Dendritic cell treated with granulocyte-macrophage colony-stimulating factor and Interleukin-4, amounts not matched to agents 40 ng/mL and 50 ng/mL, for 4 days (primary cell): ENCODE measurements around the gene ALS2.

Experiments used
- H3K27ac Mint-ChIP-seq: one replicate; pipeline ENCODE4 v1.8.0; 2022; ENCODE audit warnings: mild to moderate bottlenecking, mixed read lengths
- H3K27me3 Mint-ChIP-seq: one replicate; pipeline ENCODE4 v1.8.0; 2022; ENCODE audit warnings: mild to moderate bottlenecking, mixed read lengths
- H3K36me3 Mint-ChIP-seq: one replicate; pipeline ENCODE4 v1.8.0; 2022; ENCODE audit warnings: low read depth, mixed read lengths
- H3K4me1 Mint-ChIP-seq: one replicate; pipeline ENCODE4 v1.8.0; 2022; ENCODE audit warnings: low read depth, mixed read lengths
- H3K4me3 Mint-ChIP-seq: one replicate; pipeline ENCODE4 v1.8.0; 2022; ENCODE audit warnings: mild to moderate bottlenecking, moderate library complexity, mixed read lengths
- H3K9me3 Mint-ChIP-seq: one replicate; pipeline ENCODE4 v1.8.0; 2022; ENCODE audit warnings: mixed read lengths
- intact Hi-C: fragments of 100-400 bp; cut with micrococcal nuclease; formaldehyde crosslinking; loops from one replicate; pipeline ENCODE4 v1.15.0; 2022

ALS2 gene

GRCh38 chr2:201759567-201759966 lies 21.2 kb downstream of the ALS2 start:
- no peaks in the 10 kb centered on the region for H3K27me3 Mint-ChIP-seq
- H3K9me3 Mint-ChIP-seq: no peaks in the 10 kb centered on the region
- intact Hi-C loops: no loop called here
- peaks cover 68% of the 10 kb centered on the region for H3K36me3 Mint-ChIP-seq
- no peak overlapping the region for H3K27ac Mint-ChIP-seq
- no peaks in the 10 kb centered on the region for H3K4me1 Mint-ChIP-seq
- no peak overlapping the region for H3K4me3 Mint-ChIP-seq

- Mint-ChIP-seq H3K4me1 (no peaks in the 10 kb centered on the region), H3K9me3 (no peaks in the 10 kb centered on the region), H3K36me3 (peaks cover 70% of the 10 kb centered on the region), H3K4me3 (no peak overlapping the region), H3K27ac (no peak overlapping the region), H3K27me3 (no peaks in the 10 kb centered on the region)
- intact Hi-C loops: no loop called here
Observed at GRCh38 chr2:201758873-201759272, 21.9 kb downstream of the ALS2 start.

- no peaks in the 10 kb centered on the region for H3K4me1 Mint-ChIP-seq
- intact Hi-C loops: no loop called here
- no peaks in the 10 kb centered on the region for H3K27me3 Mint-ChIP-seq
- H3K4me3 Mint-ChIP-seq: no peak overlapping the region
- no peaks in the 10 kb centered on the region for H3K9me3 Mint-ChIP-seq
- H3K36me3 Mint-ChIP-seq: peaks cover 68% of the 10 kb centered on the region
- H3K27ac Mint-ChIP-seq: no peak overlapping the region
Observed at GRCh38 chr2:201758234-201758633, 22.5 kb downstream of the ALS2 start.

GRCh38 chr2:201754717-201755415 lies 25.9 kb downstream of the ALS2 start:
- Mint-ChIP-seq H3K27ac (no peak overlapping the region), H3K36me3 (peaks cover 48% of the 10 kb centered on the region), H3K4me1 (no peaks in the 10 kb centered on the region), H3K27me3 (no peaks in the 10 kb centered on the region), H3K9me3 (no peaks in the 10 kb centered on the region), H3K4me3 (no peak overlapping the region)
- intact Hi-C loops: no loop called here

GRCh38 chr2:201751566-201751965 lies 29.2 kb downstream of the ALS2 start:
- intact Hi-C loops: no loop called here
- Mint-ChIP-seq H3K9me3 (no peaks in the 10 kb centered on the region), H3K27me3 (no peaks in the 10 kb centered on the region), H3K27ac (no peak overlapping the region), H3K4me1 (no peaks in the 10 kb centered on the region), H3K36me3 (peaks cover 62% of the 10 kb centered on the region), H3K4me3 (no peak overlapping the region)

GRCh38 chr2:201746551-201746950 lies 34.2 kb downstream of the ALS2 start:
- H3K27ac Mint-ChIP-seq: no peak overlapping the region
- peaks cover 79% of the 10 kb centered on the region for H3K36me3 Mint-ChIP-seq
- no peaks in the 10 kb centered on the region for H3K27me3 Mint-ChIP-seq
- intact Hi-C loops: no loop called here
- H3K4me1 Mint-ChIP-seq: no peaks in the 10 kb centered on the region
- no peak overlapping the region for H3K4me3 Mint-ChIP-seq
- no peaks in the 10 kb centered on the region for H3K9me3 Mint-ChIP-seq

GRCh38 chr2:201735486-201735885 lies 45.2 kb downstream of the ALS2 start:
- no peak overlapping the region for H3K27ac Mint-ChIP-seq
- peaks cover 7% of the 10 kb centered on the region for H3K9me3 Mint-ChIP-seq
- H3K4me3 Mint-ChIP-seq: no peak overlapping the region
- no peaks in the 10 kb centered on the region for H3K27me3 Mint-ChIP-seq
- H3K4me1 Mint-ChIP-seq: no peaks in the 10 kb centered on the region
- peaks cover 70% of the 10 kb centered on the region for H3K36me3 Mint-ChIP-seq
- intact Hi-C loops: no loop called here

GRCh38 chr2:201734111-201734510 lies 46.6 kb downstream of the ALS2 start:
- Mint-ChIP-seq H3K36me3 (peaks cover 68% of the 10 kb centered on the region), H3K27me3 (no peaks in the 10 kb centered on the region), H3K27ac (no peak overlapping the region), H3K4me3 (no peak overlapping the region), H3K9me3 (peaks cover 7% of the 10 kb centered on the region), H3K4me1 (no peaks in the 10 kb centered on the region)
- intact Hi-C loops: no loop called here

- H3K27ac Mint-ChIP-seq: no peak overlapping the region
- peaks cover 69% of the 10 kb centered on the region for H3K36me3 Mint-ChIP-seq
- H3K27me3 Mint-ChIP-seq: no peaks in the 10 kb centered on the region
- H3K9me3 Mint-ChIP-seq: peaks cover 7% of the 10 kb centered on the region
- no peak overlapping the region for H3K4me3 Mint-ChIP-seq
- H3K4me1 Mint-ChIP-seq: no peaks in the 10 kb centered on the region
- intact Hi-C loops: no loop called here
Observed at GRCh38 chr2:201733544-201733943, 47.2 kb downstream of the ALS2 start.

- H3K9me3 Mint-ChIP-seq: no peaks in the 10 kb centered on the region
- H3K4me1 Mint-ChIP-seq: no peaks in the 10 kb centered on the region
- H3K36me3 Mint-ChIP-seq: peaks cover 71% of the 10 kb centered on the region
- no peak overlapping the region for H3K27ac Mint-ChIP-seq
- intact Hi-C loops: no loop called here
- no peaks in the 10 kb centered on the region for H3K27me3 Mint-ChIP-seq
- H3K4me3 Mint-ChIP-seq: no peak overlapping the region
Observed at GRCh38 chr2:201730651-201731285, 50.0 kb downstream of the ALS2 start.

GRCh38 chr2:201715459-201715858 lies 65.3 kb downstream of the ALS2 start:
- Mint-ChIP-seq H3K4me3 (no peak overlapping the region), H3K27me3 (no peaks in the 10 kb centered on the region), H3K36me3 (peaks cover 87% of the 10 kb centered on the region), H3K9me3 (peaks cover 9% of the 10 kb centered on the region), H3K27ac (no peak overlapping the region), H3K4me1 (no peaks in the 10 kb centered on the region)
- intact Hi-C loops: no loop called here

GRCh38 chr2:201712726-201713125 lies 68.0 kb downstream of the ALS2 start:
- Mint-ChIP-seq H3K4me3 (no peak overlapping the region), H3K4me1 (no peaks in the 10 kb centered on the region), H3K27ac (no peak overlapping the region), H3K9me3 (no peaks in the 10 kb centered on the region), H3K36me3 (peaks cover 87% of the 10 kb centered on the region), H3K27me3 (no peaks in the 10 kb centered on the region)
- intact Hi-C loops: no loop called here

- no peak overlapping the region for H3K4me3 Mint-ChIP-seq
- intact Hi-C loops: no loop called here
- no peaks in the 10 kb centered on the region for H3K4me1 Mint-ChIP-seq
- no peaks in the 10 kb centered on the region for H3K9me3 Mint-ChIP-seq
- H3K27ac Mint-ChIP-seq: no peak overlapping the region
- no peaks in the 10 kb centered on the region for H3K27me3 Mint-ChIP-seq
- peaks cover 86% of the 10 kb centered on the region for H3K36me3 Mint-ChIP-seq
Observed at GRCh38 chr2:201709747-201710146, 71.0 kb downstream of the ALS2 start.

GRCh38 chr2:201709049-201709448 lies 71.7 kb downstream of the ALS2 start:
- H3K27me3 Mint-ChIP-seq: no peaks in the 10 kb centered on the region
- no peaks in the 10 kb centered on the region for H3K9me3 Mint-ChIP-seq
- no peaks in the 10 kb centered on the region for H3K4me1 Mint-ChIP-seq
- H3K36me3 Mint-ChIP-seq: peaks cover 86% of the 10 kb centered on the region
- H3K27ac Mint-ChIP-seq: no peak overlapping the region
- no peak overlapping the region for H3K4me3 Mint-ChIP-seq
- intact Hi-C loops: no loop called here

GRCh38 chr2:201707753-201708152 lies 73.0 kb downstream of the ALS2 start:
- Mint-ChIP-seq H3K9me3 (no peaks in the 10 kb centered on the region), H3K27ac (no peak overlapping the region), H3K36me3 (peaks cover 87% of the 10 kb centered on the region), H3K4me1 (no peaks in the 10 kb centered on the region), H3K27me3 (no peaks in the 10 kb centered on the region), H3K4me3 (no peak overlapping the region)
- intact Hi-C loops: no loop called here
